ENCODE data around the gene PRR7. TPM values are rescaled to one million over a fixed set of nuclear protein-coding genes. Genes with fewer than 3 reads are reported as not detected.

The PRR7 gene
- polyA plus RNA-seq, 1 donor from 2014 or later, result 46.6 TPM

- Histone ChIP-seq H3K27ac (ENCODE audit: low read length) (peak overlapping the region; percentile 90), H4K20me1 (ENCODE audit: insufficient read depth) (peaks cover 24% of the 10 kb centered on the region)
Measured at GRCh38 chr5:177459357-177459756, 12.7 kb downstream of the PRR7 start.

GRCh38 chr5:177459819-177460628 lies 13.4 kb downstream of the PRR7 start:
- no peak overlapping the region for H3K4me3 ChIP-seq (ENCODE audit: low read length)
- H2AFZ ChIP-seq (ENCODE audit: low read depth, low read length), result no peak overlapping the region
- no peak for TF ChIP-seq EZH2 (IDR thresholded peaks at IDR 0.05; ENCODE audit: borderline replicate concordance, insufficient read depth, low read length, poor library complexity, severe bottlenecking)
- TF ChIP-seq TAF1 (IDR thresholded peaks at IDR 0.05; ENCODE audit: low read depth), result no peak
- TF ChIP-seq POLR2AphosphoS5 (IDR thresholded peaks at IDR 0.05), result no peak
- no peak for TF ChIP-seq MXI1 (conservative IDR thresholded peaks at IDR 0.05; ENCODE audit: poor library complexity, severe bottlenecking)
- TF ChIP-seq REST (IDR thresholded peaks at IDR 0.05; ENCODE audit: borderline replicate concordance), result no peak
- TF ChIP-seq CTCF (IDR thresholded peaks at IDR 0.05; ENCODE audit: poor library complexity, severe bottlenecking), result no peak
- TF ChIP-seq EP300 (conservative IDR thresholded peaks at IDR 0.05; ENCODE audit: poor library complexity, severe bottlenecking), result no peak
- no peak for TF ChIP-seq RAD21 (conservative IDR thresholded peaks at IDR 0.05)
- no peak for TF ChIP-seq SMC3 (conservative IDR thresholded peaks at IDR 0.05; ENCODE audit: poor library complexity)
- no peaks in the 10 kb centered on the region for H3K27me3 ChIP-seq (ENCODE audit: insufficient read depth, low read depth, low read length)
- H3F3A ChIP-seq (ENCODE audit: insufficient read depth, low read length, poor library complexity, severe bottlenecking), result peaks cover 5% of the 10 kb centered on the region
- no peaks in the 10 kb centered on the region for H3K9me3 ChIP-seq (ENCODE audit: low read length)
- peaks cover 9% of the 10 kb centered on the region for H3K36me3 ChIP-seq (ENCODE audit: insufficient read depth, low read length)
- H3K4me2 ChIP-seq (ENCODE audit: low read length), result no peak overlapping the region
- H3K79me2 ChIP-seq (replicated peaks; ENCODE audit: insufficient read depth, low read length), result peaks cover 15% of the 10 kb centered on the region
- H3K27ac ChIP-seq (ENCODE audit: low read length), result peak overlapping the region; percentile 90
- peaks cover 24% of the 10 kb centered on the region for H4K20me1 ChIP-seq (ENCODE audit: insufficient read depth)
- no peaks in the 10 kb centered on the region for H3K9me2 ChIP-seq (ENCODE audit: insufficient read depth, low read length)
- peak overlapping the region; percentile 67 for H3K9ac ChIP-seq (ENCODE audit: low read length)

More at GRCh38 chr5:177459357-177459756, 12.7 kb downstream of the PRR7 start:
- H3K9me2 ChIP-seq (ENCODE audit: insufficient read depth, low read length), result no peaks in the 10 kb centered on the region
- H3K79me2 ChIP-seq (replicated peaks; ENCODE audit: insufficient read depth, low read length), result peaks cover 14% of the 10 kb centered on the region
- H3K4me3 ChIP-seq (ENCODE audit: low read length), result peak overlapping the region; percentile 72
- no peak overlapping the region for H3K4me2 ChIP-seq (ENCODE audit: low read length)
- no peak overlapping the region for H2AFZ ChIP-seq (ENCODE audit: low read depth, low read length)
- H3K9ac ChIP-seq (ENCODE audit: low read length), result peak overlapping the region; percentile 67
- peaks cover 5% of the 10 kb centered on the region for H3F3A ChIP-seq (ENCODE audit: insufficient read depth, low read length, poor library complexity, severe bottlenecking)
- TF ChIP-seq SMC3 (conservative IDR thresholded peaks at IDR 0.05; ENCODE audit: poor library complexity) (no peak), TAF1 (IDR thresholded peaks at IDR 0.05; ENCODE audit: low read depth) (no peak), MXI1 (conservative IDR thresholded peaks at IDR 0.05; ENCODE audit: poor library complexity, severe bottlenecking) (no peak), CTCF (IDR thresholded peaks at IDR 0.05; ENCODE audit: poor library complexity, severe bottlenecking) (no peak)
- H3K9me3 ChIP-seq (ENCODE audit: low read length), result no peaks in the 10 kb centered on the region
- H3K27me3 ChIP-seq (ENCODE audit: insufficient read depth, low read depth, low read length), result no peaks in the 10 kb centered on the region
- peaks cover 9% of the 10 kb centered on the region for H3K36me3 ChIP-seq (ENCODE audit: insufficient read depth, low read length)
